ENCODE measurements around the gene ASIC4.

GRCh38 chr2:219483451-219484342, 30.6 kb upstream of the ASIC4 start:
- TF ChIP-seq POLR2AphosphoS5 (IDR thresholded peaks at IDR 0.05) (no peak), CTCF (IDR thresholded peaks at IDR 0.05) (no peak), EP300 (IDR thresholded peaks at IDR 0.05; ENCODE audit: low read depth) (no peak), POLR2A (IDR thresholded peaks at IDR 0.05) (no peak)

All from transverse colon (tissue), 4 donors.